ENCODE results near the gene KAZN.

KAZN gene

GRCh38 chr1:14598498-14599182 lies at the start of gene KAZN:
TSS of gene KAZN (plus strand) at chr1:14598685.
- peak within 1 kb of the TSS; percentile 36 for H3K4me3 ChIP-seq (ENCODE audit: low read depth, low read length)
- no peak for DNase-seq (ENCODE audit: low read depth)
- TF ChIP-seq CTCF (IDR thresholded peaks at IDR 0.05; ENCODE audit: control insufficient read depth, extremely low read depth, insufficient read depth) = no peak

GRCh38 chr1:14549897-14550620 lies 48.4 kb upstream of the KAZN start:
- TF ChIP-seq CTCF (IDR thresholded peaks at IDR 0.05; ENCODE audit: control insufficient read depth, extremely low read depth, insufficient read depth) = peak; percentile 58
- no peak overlapping the region for H3K4me3 ChIP-seq (ENCODE audit: low read depth, low read length)
- DNase-seq (ENCODE audit: low read depth) = peak; percentile 17

GRCh38 chr1:14551386-14551785 lies 47.1 kb upstream of the KAZN start:
- DNase-seq (ENCODE audit: low read depth) = no peak
- H3K4me3 ChIP-seq (ENCODE audit: low read depth, low read length) = no peak overlapping the region
- TF ChIP-seq CTCF (IDR thresholded peaks at IDR 0.05; ENCODE audit: control insufficient read depth, extremely low read depth, insufficient read depth) = no peak

- DNase-seq (ENCODE audit: low read depth) = no peak
- H3K4me3 ChIP-seq (ENCODE audit: low read depth, low read length) = no peak overlapping the region
- TF ChIP-seq CTCF (IDR thresholded peaks at IDR 0.05; ENCODE audit: control insufficient read depth, extremely low read depth, insufficient read depth) = no peak
These were observed 46.1 kb upstream of the KAZN start for GRCh38 chr1:14552246-14552965.

- no peak overlapping the region for H3K4me3 ChIP-seq (ENCODE audit: low read depth, low read length)
These were observed 44.8 kb upstream of the KAZN start for GRCh38 chr1:14553711-14554110.

GRCh38 chr1:14555091-14555490 lies 43.4 kb upstream of the KAZN start:
- no peak for DNase-seq (ENCODE audit: low read depth)
- TF ChIP-seq CTCF (IDR thresholded peaks at IDR 0.05; ENCODE audit: control insufficient read depth, extremely low read depth, insufficient read depth) = no peak
- no peak overlapping the region for H3K4me3 ChIP-seq (ENCODE audit: low read depth, low read length)

More at GRCh38 chr1:14553711-14554110, 44.8 kb upstream of the KAZN start:
- no peak for DNase-seq (ENCODE audit: low read depth)
- TF ChIP-seq CTCF (IDR thresholded peaks at IDR 0.05; ENCODE audit: control insufficient read depth, extremely low read depth, insufficient read depth) = no peak

Data from LNCaP clone FGC (cell line).